ENCODE results near the gene PMM2. TPM values are rescaled to one million over a fixed set of nuclear protein-coding genes. Genes with fewer than 3 reads are reported as not detected.

Gene PMM2
- total RNA-seq, 4 donors from 2014 or later = 15.4 to 29.0 (median 20.3) TPM

- Histone ChIP-seq H3K9me3 (no peaks in the 10 kb centered on the region), H3K36me3 (peaks cover 0 to 34% of the 10 kb centered on the region in 2 donors), H3K4me3 (no peak overlapping the region), H3K27ac (no peak overlapping the region), H3K27me3 (no peaks in the 10 kb centered on the region), H3K4me1 (peaks cover 0 to 24% (median 0%) of the 10 kb centered on the region in 3 donors)
- TF ChIP-seq CTCF (IDR thresholded peaks at IDR 0.05) = no peak
- no peak for TF ChIP-seq POLR2A (IDR thresholded peaks at IDR 0.05)
- TF ChIP-seq EP300 (IDR thresholded peaks at IDR 0.05) = no peak
- no peak for TF ChIP-seq POLR2AphosphoS5 (IDR thresholded peaks at IDR 0.05)
- ATAC-seq = no peak
- 59 to 69% methylated on average over 3 of the region's 3 CpGs for WGBS, 2 donors (ENCODE audit: low coverage in 1 of 2)
These were observed 28.7 kb downstream of the PMM2 start for GRCh38 chr16:8826278-8826879.

GRCh38 chr16:8828541-8829165, 31.0 kb downstream of the PMM2 start:
- Histone ChIP-seq H3K4me3 (no peak overlapping the region), H3K9me3 (no peaks in the 10 kb centered on the region), H3K36me3 (peaks cover 0 to 37% of the 10 kb centered on the region in 2 donors), H3K4me1 (peaks cover 0 to 6% (median 0%) of the 10 kb centered on the region in 3 donors), H3K27me3 (no peaks in the 10 kb centered on the region), H3K27ac (no peak overlapping the region)
- 96 to 100% methylated on average over 2 to 7 of the region's 8 CpGs for WGBS, 2 donors (ENCODE audit: low coverage in 1 of 2)
- TF ChIP-seq POLR2AphosphoS5 (IDR thresholded peaks at IDR 0.05) = no peak
- no peak for TF ChIP-seq EP300 (IDR thresholded peaks at IDR 0.05)
- TF ChIP-seq CTCF (IDR thresholded peaks at IDR 0.05) = no peak
- no peak for TF ChIP-seq POLR2A (IDR thresholded peaks at IDR 0.05)
- ATAC-seq = no peak

GRCh38 chr16:8831450-8831849, 33.8 kb downstream of the PMM2 start:
- H3K4me1 ChIP-seq = no peaks in the 10 kb centered on the region
- H3K4me3 ChIP-seq = no peak overlapping the region
- H3K27me3 ChIP-seq = no peaks in the 10 kb centered on the region
- TF ChIP-seq POLR2A (IDR thresholded peaks at IDR 0.05) = no peak
- no peak for TF ChIP-seq POLR2AphosphoS5 (IDR thresholded peaks at IDR 0.05)
- no peak for TF ChIP-seq CTCF (IDR thresholded peaks at IDR 0.05)
- TF ChIP-seq EP300 (IDR thresholded peaks at IDR 0.05) = no peak
- no peak overlapping the region for H3K27ac ChIP-seq
- WGBS, 2 donors (ENCODE audit: low coverage in 1 of 2) = 89 to 100% methylated on average over 2 to 9 of the region's 9 CpGs
- peaks cover 0 to 37% of the 10 kb centered on the region in 2 donors for H3K36me3 ChIP-seq
- no peak for ATAC-seq
- H3K9me3 ChIP-seq = no peaks in the 10 kb centered on the region

- no peaks in the 10 kb centered on the region for H3K4me1 ChIP-seq
- no peak for TF ChIP-seq CTCF (IDR thresholded peaks at IDR 0.05)
- TF ChIP-seq EP300 (IDR thresholded peaks at IDR 0.05) = no peak
- no peak for TF ChIP-seq POLR2AphosphoS5 (IDR thresholded peaks at IDR 0.05)
- TF ChIP-seq POLR2A (IDR thresholded peaks at IDR 0.05) = no peak
- H3K27me3 ChIP-seq = no peaks in the 10 kb centered on the region
- no peak for ATAC-seq
- H3K9me3 ChIP-seq = no peaks in the 10 kb centered on the region
- no peak overlapping the region for H3K27ac ChIP-seq
- 70 to 71% methylated on average over 8 to 12 of the region's 18 CpGs for WGBS, 2 donors (ENCODE audit: low coverage in 1 of 2)
- H3K36me3 ChIP-seq = peaks cover 0 to 37% of the 10 kb centered on the region in 2 donors
- H3K4me3 ChIP-seq = no peak overlapping the region
These were observed 34.5 kb downstream of the PMM2 start for GRCh38 chr16:8831871-8832716.

Data from gastroesophageal sphincter (tissue), 4 donors.